H9 (cell line): Measurements from ENCODE around the gene JARID2. TPM values are rescaled to one million over a fixed set of nuclear protein-coding genes. Genes with fewer than 3 reads are reported as not detected.

Source experiments
- DNase-seq: peaks from one replicate; pipeline ENCODE4 v3.0.0-alpha.2; 2017
- H2AFZ ChIP-seq: one replicate; pipeline ENCODE4 v1.6.1; 2013; ENCODE audit warnings: mild to moderate bottlenecking, low read length, control low read depth, moderate library complexity
- H2AK5ac ChIP-seq: 2 replicates; pipeline ENCODE4 v1.6.1; 2013; ENCODE audit warnings: low read length, control low read depth, mixed read lengths; ENCODE audit not compliant: insufficient read length
- H2BK120ac ChIP-seq: one replicate; pipeline ENCODE4 v1.6.1; 2013; ENCODE audit warnings: low read depth, mild to moderate bottlenecking, low read length, control low read depth, inconsistent platforms; ENCODE audit not compliant: poor library complexity, severe bottlenecking
- H2BK12ac ChIP-seq: 2 replicates; pipeline ENCODE4 v1.6.1; 2013; ENCODE audit warnings: low read length, control low read depth, mixed read lengths, low read depth; ENCODE audit not compliant: insufficient read length
- H2BK15ac ChIP-seq: 2 replicates; pipeline ENCODE4 v1.6.1; 2013; ENCODE audit warnings: low read depth, low read length, control low read depth
- H2BK20ac ChIP-seq: one replicate; pipeline ENCODE4 v1.6.1; 2013; ENCODE audit warnings: low read depth, mild to moderate bottlenecking, low read length, control low read depth, inconsistent platforms; ENCODE audit not compliant: poor library complexity, severe bottlenecking
- H2BK5ac ChIP-seq: 2 replicates; pipeline ENCODE4 v1.6.1; 2013; ENCODE audit warnings: low read length, control low read depth, mixed read lengths; ENCODE audit not compliant: insufficient read length
- H3K14ac ChIP-seq: 2 replicates; pipeline ENCODE4 v1.6.1; 2013; ENCODE audit warnings: low read length, control low read depth; ENCODE audit not compliant: insufficient read depth
- H3K18ac ChIP-seq: 2 replicates; pipeline ENCODE4 v1.6.1; 2013; ENCODE audit warnings: low read depth, mild to moderate bottlenecking, mixed read lengths, low read length, control low read depth; ENCODE audit not compliant: insufficient read length
- H3K23ac ChIP-seq: 2 replicates; pipeline ENCODE4 v1.6.1; 2013; ENCODE audit warnings: low read length, control low read depth, mixed read lengths, low read depth; ENCODE audit not compliant: insufficient read length
- H3K23me2 ChIP-seq: 2 replicates; pipeline ENCODE4 v1.6.1; 2013; ENCODE audit warnings: low read depth, mild to moderate bottlenecking, mixed read lengths, low read length, control low read depth; ENCODE audit not compliant: insufficient read length, poor library complexity, severe bottlenecking
- H3K27ac ChIP-seq: 2 replicates; pipeline ENCODE4 v1.5.1; 2013; ENCODE audit warnings: low read length, control low read depth, mixed read lengths, low read depth; ENCODE audit not compliant: insufficient read length
- H3K27me3 ChIP-seq: 2 replicates; pipeline ENCODE4 v1.6.1; 2013; ENCODE audit warnings: low read length, control low read depth, inconsistent platforms; ENCODE audit not compliant: insufficient read depth
- H3K4ac ChIP-seq: 2 replicates; pipeline ENCODE4 v1.6.1; 2013; ENCODE audit warnings: low read depth, mild to moderate bottlenecking, control low read depth, inconsistent platforms, low read length, moderate library complexity
- H3K4me1 ChIP-seq: 2 replicates; pipeline ENCODE4 v1.6.1; 2013; ENCODE audit warnings: low read length, control low read depth, inconsistent platforms; ENCODE audit not compliant: insufficient read depth
- H3K4me2 ChIP-seq: 2 replicates; pipeline ENCODE4 v1.6.1; 2013; ENCODE audit warnings: low read length, control low read depth, mixed read lengths; ENCODE audit not compliant: insufficient read length, insufficient read depth
- H3K56ac ChIP-seq: 2 replicates; pipeline ENCODE4 v1.6.1; 2013; ENCODE audit warnings: low read depth, mild to moderate bottlenecking, mixed read lengths, low read length, control low read depth; ENCODE audit not compliant: insufficient read length
- H3K79me1 ChIP-seq: 2 replicates; pipeline ENCODE4 v1.6.1; 2013; ENCODE audit warnings: low read depth, mild to moderate bottlenecking, moderate library complexity, low read length, control low read depth, inconsistent platforms; ENCODE audit not compliant: insufficient read depth, poor library complexity, severe bottlenecking
- H3K79me2 ChIP-seq: 2 replicates; pipeline ENCODE4 v1.6.1; 2013; ENCODE audit warnings: low read length, control low read depth, inconsistent platforms; ENCODE audit not compliant: insufficient read depth
- H3K9ac ChIP-seq: 2 replicates; pipeline ENCODE4 v1.6.1; 2013; ENCODE audit warnings: low read length, control low read depth, mixed read lengths; ENCODE audit not compliant: insufficient read length; ENCODE audit errors: extremely low read depth
- H3K9me3 ChIP-seq: one replicate; pipeline ENCODE4 v1.6.1; 2013; ENCODE audit warnings: low read depth, low read length, inconsistent platforms; ENCODE audit not compliant: control insufficient read depth
- H3T11ph ChIP-seq: one replicate; pipeline ENCODE4 v1.6.1; 2013; ENCODE audit warnings: mild to moderate bottlenecking, low read length, control low read depth, inconsistent platforms
- H4K20me1 ChIP-seq: one replicate; pipeline ENCODE4 v1.6.1; 2013; ENCODE audit not compliant: control insufficient read depth, insufficient read length, insufficient read depth
- H4K5ac ChIP-seq: 2 replicates; pipeline ENCODE4 v1.6.1; 2013; ENCODE audit warnings: low read depth, mild to moderate bottlenecking, mixed read lengths, low read length, control low read depth; ENCODE audit not compliant: insufficient read length
- H4K8ac ChIP-seq: replicated peaks from 2 replicates; pipeline ENCODE4 v1.6.1; 2013; ENCODE audit warnings: low read length, control low read depth, mixed read lengths, low read depth; ENCODE audit not compliant: insufficient read length
- H4K91ac ChIP-seq: 2 replicates; pipeline ENCODE4 v1.6.1; 2013; ENCODE audit warnings: low read depth, mild to moderate bottlenecking, moderate library complexity, mixed read lengths, low read length, control low read depth; ENCODE audit not compliant: insufficient read length
- H3K27ac Mint-ChIP-seq, 3 experiments: 2 replicates in 2 of 3; 3 replicates in 1 of 3; pipeline ENCODE4 v1.8.0; 2020 to 2021; ENCODE audit warnings: mixed read lengths in 3 of 3, mild to moderate bottlenecking in 1 of 3, moderate library complexity in 1 of 3
- H3K27me3 Mint-ChIP-seq: 2 replicates; pipeline ENCODE4 v1.8.0; 2021; ENCODE audit warnings: low read depth, mild to moderate bottlenecking, moderate library complexity, mixed read lengths
- H3K36me3 Mint-ChIP-seq, 3 experiments: 2 replicates in 2 of 3; 3 replicates in 1 of 3; pipeline ENCODE4 v1.8.0; 2020 to 2021; ENCODE audit warnings: low read depth in 3 of 3, mixed read lengths in 3 of 3; ENCODE audit not compliant: insufficient read depth in 1 of 3
- H3K4me1 Mint-ChIP-seq, 2 experiments: 2 replicates each; pipeline ENCODE4 v1.8.0; 2020; ENCODE audit warnings: mixed read lengths in 2 of 2
- H3K4me3 Mint-ChIP-seq, 2 experiments: 2 replicates in 1 of 2; 3 replicates in 1 of 2; pipeline ENCODE4 v1.8.0; 2020 to 2021; ENCODE audit warnings: mild to moderate bottlenecking in 2 of 2, mixed read lengths in 2 of 2, moderate library complexity in 1 of 2
- H3K9me3 Mint-ChIP-seq, 2 experiments: 2 replicates in 1 of 2; 3 replicates in 1 of 2; pipeline ENCODE4 v1.8.0; 2020; ENCODE audit warnings: mild to moderate bottlenecking in 2 of 2, mixed read lengths in 2 of 2, moderate library complexity in 1 of 2
- WGBS: extraction: QIAGEN DNeasy Blood & Tissue Kit; methylation state at CpG from one replicate; pipeline ENCODE4 v1.1.7; 2013; ENCODE audit warnings: missing lambda C conversion rate, low lambda C conversion rate, mixed read lengths; ENCODE audit not compliant: insufficient read length; ENCODE audit errors: extremely low coverage; 5-methylcytosine and 5-hydroxymethylcytosine counted together
- total RNA-seq: library from RNA; stranded (reverse); gene quantifications from 2 replicates; pipeline ENCODE4 v1.2.1, GENCODE V29; 2021
- TF ChIP-seq, protein P1 (sequence below): fragments of 200-600 bp; sonication (generic); conservative IDR thresholded peaks from 3 replicates; pipeline ENCODE4 v1.8.0; 2021; ENCODE audit warnings: antibody characterized with exemption, mild to moderate bottlenecking

JARID2 gene
- total RNA-seq, 1 experiment from 2014 or later, result 174 TPM

DNA sequence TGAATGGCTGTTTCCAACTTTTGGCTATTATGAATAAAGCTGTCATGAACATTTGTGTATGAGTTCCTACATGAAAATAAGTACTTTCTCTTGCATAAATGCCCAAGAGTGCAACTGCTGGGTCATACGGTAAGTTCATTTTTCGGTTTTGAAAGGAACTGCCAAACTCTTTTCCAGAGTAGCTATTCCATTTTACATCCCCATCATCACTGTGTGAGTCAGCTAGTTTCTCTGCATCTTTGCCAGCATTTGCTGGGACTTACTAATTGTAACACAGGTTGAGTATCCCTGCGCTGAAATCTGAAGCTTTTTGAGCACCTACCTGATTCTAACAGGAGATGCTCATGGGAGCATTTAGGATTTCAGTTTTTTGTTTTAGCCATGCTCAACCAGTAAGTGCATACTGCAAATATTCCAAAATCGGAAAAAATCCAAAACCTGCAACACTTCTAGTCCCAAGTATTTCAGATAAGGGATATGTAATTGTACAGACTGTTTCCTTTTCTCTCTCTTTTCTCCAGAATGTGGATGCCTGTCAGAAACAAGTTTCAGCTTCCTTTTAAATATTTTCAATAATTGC is 298.5 kb downstream of the JARID2 start:
- no peak overlapping the region for H3K23ac ChIP-seq
- H3K27me3 ChIP-seq, result no peaks in the 10 kb centered on the region
- H4K5ac ChIP-seq, result no peak overlapping the region
- no peak overlapping the region for H3K14ac ChIP-seq
- H2AFZ ChIP-seq, result no peak overlapping the region
- H3K9me3 ChIP-seq, result no peaks in the 10 kb centered on the region
- H2AK5ac ChIP-seq, result no peak overlapping the region
- H2BK120ac ChIP-seq, result no peak overlapping the region
- Mint-ChIP-seq H3K27ac (no peak overlapping the region), H3K36me3 (peaks cover 0 to 4% (median 0%) of the 10 kb centered on the region in 3 experiments; a peak in 2 of 7 replicates), H3K4me1 (peaks cover 2 to 20% of the 10 kb centered on the region in 2 experiments), H3K27me3 (no peaks in the 10 kb centered on the region; the same call in 1 of the 2 replicates), H3K4me3 (no peak overlapping the region), H3K9me3 (peaks cover 0 to 5% of the 10 kb centered on the region in 2 experiments; a peak in 3 of 5 replicates)
- H3K4ac ChIP-seq, result no peak overlapping the region
- H3K4me1 ChIP-seq, result no peaks in the 10 kb centered on the region; the same call in 1 of the 2 replicates
- no peaks in the 10 kb centered on the region for H4K20me1 ChIP-seq
- no peaks in the 10 kb centered on the region for H3K23me2 ChIP-seq
- H2BK15ac ChIP-seq, result no peak overlapping the region
- H3T11ph ChIP-seq, result no peak overlapping the region
- no peak overlapping the region for H2BK12ac ChIP-seq
- no peak for DNase-seq
- WGBS, result no CpG with 5 or more reads among the region's 4 CpGs
- H3K79me1 ChIP-seq, result no peaks in the 10 kb centered on the region
- no peak overlapping the region for H2BK5ac ChIP-seq
- no peak overlapping the region for H4K8ac ChIP-seq
- no peak overlapping the region for H3K27ac ChIP-seq
- H3K79me2 ChIP-seq, result no peaks in the 10 kb centered on the region
- H4K91ac ChIP-seq, result no peak overlapping the region
- H3K4me2 ChIP-seq, result no peak overlapping the region
- H2BK20ac ChIP-seq, result no peak overlapping the region
- TF ChIP-seq, protein P1, sequence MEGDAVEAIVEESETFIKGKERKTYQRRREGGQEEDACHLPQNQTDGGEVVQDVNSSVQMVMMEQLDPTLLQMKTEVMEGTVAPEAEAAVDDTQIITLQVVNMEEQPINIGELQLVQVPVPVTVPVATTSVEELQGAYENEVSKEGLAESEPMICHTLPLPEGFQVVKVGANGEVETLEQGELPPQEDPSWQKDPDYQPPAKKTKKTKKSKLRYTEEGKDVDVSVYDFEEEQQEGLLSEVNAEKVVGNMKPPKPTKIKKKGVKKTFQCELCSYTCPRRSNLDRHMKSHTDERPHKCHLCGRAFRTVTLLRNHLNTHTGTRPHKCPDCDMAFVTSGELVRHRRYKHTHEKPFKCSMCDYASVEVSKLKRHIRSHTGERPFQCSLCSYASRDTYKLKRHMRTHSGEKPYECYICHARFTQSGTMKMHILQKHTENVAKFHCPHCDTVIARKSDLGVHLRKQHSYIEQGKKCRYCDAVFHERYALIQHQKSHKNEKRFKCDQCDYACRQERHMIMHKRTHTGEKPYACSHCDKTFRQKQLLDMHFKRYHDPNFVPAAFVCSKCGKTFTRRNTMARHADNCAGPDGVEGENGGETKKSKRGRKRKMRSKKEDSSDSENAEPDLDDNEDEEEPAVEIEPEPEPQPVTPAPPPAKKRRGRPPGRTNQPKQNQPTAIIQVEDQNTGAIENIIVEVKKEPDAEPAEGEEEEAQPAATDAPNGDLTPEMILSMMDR, result no peak
- H3K18ac ChIP-seq, result no peak overlapping the region
- H3K9ac ChIP-seq, result no peak overlapping the region
- H3K56ac ChIP-seq, result no peak overlapping the region
